Keratinocyte (primary cell): Measurements from ENCODE around the gene PCYOX1L.

Source experiments
- CTCF ChIP-seq, 3 experiments: IDR thresholded peaks in 1 of 3; conservative IDR thresholded peaks in 1 of 3; optimal IDR thresholded peaks in 1 of 3; 2 replicates in 2 of 3; 3 replicates in 1 of 3; pipeline versions ENCODE3 to v1.5.1; 2011; ENCODE audit warnings: low read length in 3 of 3, mild to moderate bottlenecking in 3 of 3, moderate library complexity in 2 of 3, control low read depth in 1 of 3, inconsistent platforms in 1 of 3; ENCODE audit not compliant: insufficient read depth in 2 of 3; ENCODE audit errors: extremely low read depth in 1 of 3
- EZH2 ChIP-seq: IDR thresholded peaks from one replicate; pipeline ENCODE4 v1.6.1; 2012; ENCODE audit warnings: inconsistent platforms, mild to moderate bottlenecking, low read length, moderate library complexity

DNA sequence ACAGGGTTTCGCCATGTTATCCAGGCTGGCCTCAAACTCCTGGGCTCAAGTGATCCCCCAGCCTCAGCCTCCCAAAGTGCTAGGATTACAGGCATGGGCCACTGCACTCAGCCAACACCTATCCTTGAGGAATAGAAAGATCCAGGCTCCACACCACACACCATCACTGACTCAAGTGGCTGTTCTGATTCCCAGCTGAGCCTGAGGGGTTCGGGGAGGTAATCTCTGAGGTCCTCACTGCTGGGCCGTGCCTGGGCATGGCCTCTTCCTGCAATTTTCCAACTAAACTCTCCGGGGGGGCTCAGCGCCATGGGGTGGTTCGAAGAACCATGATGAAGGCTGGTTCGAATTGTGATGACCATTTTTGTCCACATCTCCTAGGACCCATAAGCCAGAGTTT lies 52.2 kb downstream of the PCYOX1L start:
- TF ChIP-seq CTCF (optimal IDR thresholded peaks at IDR 0.05 in 1 of 3, IDR thresholded peaks at IDR 0.05 in 1 of 3, conservative IDR thresholded peaks at IDR 0.05 in 1 of 3; ENCODE audit: extremely low read depth in 1 of 3, insufficient read depth in 2 of 3, low read length in 3 of 3) = no peak
- TF ChIP-seq EZH2 = no peak
